ENCODE results near the gene COLEC11. TPM values are rescaled to one million over a fixed set of nuclear protein-coding genes. Genes with fewer than 3 reads are reported as not detected.

The COLEC11 gene
- total and polyA plus RNA-seq, 2 donors, result 5.2 to 9.2 TPM

DNA sequence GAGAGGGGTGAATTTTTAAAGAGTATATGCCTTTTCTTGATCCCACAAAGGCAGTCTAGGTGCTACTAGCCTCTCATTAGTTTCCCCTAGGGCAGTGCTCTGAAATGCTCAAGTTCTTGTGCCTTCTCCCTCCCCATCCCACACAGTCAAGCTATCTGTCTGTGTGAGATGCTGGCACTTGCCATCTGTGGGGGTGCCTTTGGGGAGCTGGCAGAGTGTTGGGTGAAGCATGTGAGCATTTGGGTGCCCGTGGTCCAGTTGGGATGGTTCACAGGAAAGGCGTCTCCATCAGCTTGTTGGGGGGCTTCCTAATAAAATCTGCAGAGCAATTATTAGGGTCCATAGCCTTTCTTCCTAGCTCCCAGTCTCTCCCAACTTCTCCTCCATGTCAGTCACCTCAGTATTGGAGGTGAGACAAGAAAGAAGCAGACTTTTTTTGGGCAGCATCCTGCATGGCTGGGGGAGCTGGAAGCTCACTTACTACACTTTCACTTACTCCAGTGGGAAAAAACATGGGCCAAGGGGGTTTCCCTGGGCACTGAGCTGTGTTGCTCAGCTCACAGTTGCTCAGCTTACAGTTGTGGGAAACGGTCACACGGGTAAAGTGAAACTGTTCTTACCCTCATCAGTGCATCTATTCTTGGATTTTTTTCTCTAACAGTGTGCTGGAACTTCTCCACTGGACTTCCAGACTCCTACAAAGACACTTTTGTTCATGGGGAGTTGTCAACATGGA is 29.3 kb downstream of the COLEC11 start:
- Histone ChIP-seq H3K4me3 (ENCODE audit: low read length in 2 of 2) (no peak overlapping the region), H3K9me3 (ENCODE audit: control insufficient read depth in 2 of 2, insufficient read depth in 1 of 2, low read length in 1 of 2) (peaks cover 0 to 2% of the 10 kb centered on the region in 2 donors), H3K27me3 (ENCODE audit: control insufficient read depth in 2 of 2, insufficient read depth in 1 of 2, low read length in 1 of 2) (no peaks in the 10 kb centered on the region), H3K36me3 (ENCODE audit: control insufficient read depth in 2 of 2, insufficient read depth in 2 of 2, low read length in 1 of 2) (no peaks in the 10 kb centered on the region), H3K4me1 (ENCODE audit: control insufficient read depth in 2 of 2, insufficient read depth in 2 of 2, low read length in 2 of 2) (no peaks in the 10 kb centered on the region), H3K27ac (ENCODE audit: low read depth in 1 of 2, low read length in 1 of 2) (no peak overlapping the region)
- no peak for DNase-seq (ENCODE audit: low read depth in 6 of 9, low spot score in 9 of 9)
- 93% methylated on average over 4 of the region's 4 CpGs for WGBS

DNA sequence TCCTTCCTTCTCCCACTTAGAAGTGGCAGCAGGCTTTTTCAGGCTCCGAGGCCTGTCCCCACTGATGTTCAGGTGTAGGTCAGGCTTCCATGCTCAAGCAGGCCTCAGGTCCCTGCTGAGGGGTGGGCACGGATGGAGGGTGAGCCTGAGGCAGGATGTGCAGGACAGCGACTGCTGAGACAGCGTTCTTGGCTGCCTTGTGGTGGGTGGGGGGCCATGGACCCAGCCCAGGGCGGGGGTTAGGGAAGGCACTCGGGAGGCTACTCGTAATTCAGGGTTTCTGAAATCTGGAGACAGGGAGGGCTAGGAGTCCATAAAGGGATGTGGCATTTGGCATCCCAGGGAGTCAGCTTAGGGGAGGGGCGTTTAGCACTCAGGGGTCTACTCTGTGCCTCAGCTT is 30.3 kb downstream of the COLEC11 start:
- H3K9me3 ChIP-seq (ENCODE audit: control insufficient read depth in 2 of 2, insufficient read depth in 1 of 2, low read length in 1 of 2), result peaks cover 0 to 2% of the 10 kb centered on the region in 2 donors
- H3K36me3 ChIP-seq (ENCODE audit: control insufficient read depth in 2 of 2, insufficient read depth in 2 of 2, low read length in 1 of 2), result no peaks in the 10 kb centered on the region
- H3K4me1 ChIP-seq (ENCODE audit: control insufficient read depth in 2 of 2, insufficient read depth in 2 of 2, low read length in 2 of 2), result no peaks in the 10 kb centered on the region
- H3K27ac ChIP-seq (ENCODE audit: low read depth in 1 of 2, low read length in 1 of 2), result no peak overlapping the region
- H3K27me3 ChIP-seq (ENCODE audit: control insufficient read depth in 2 of 2, insufficient read depth in 1 of 2, low read length in 1 of 2), result no peaks in the 10 kb centered on the region
- 96% methylated on average over 8 of the region's 8 CpGs for WGBS
- no peak overlapping the region for H3K4me3 ChIP-seq (ENCODE audit: low read length in 2 of 2)
- no peak for DNase-seq (ENCODE audit: low read depth in 6 of 9, low spot score in 9 of 9)

DNA sequence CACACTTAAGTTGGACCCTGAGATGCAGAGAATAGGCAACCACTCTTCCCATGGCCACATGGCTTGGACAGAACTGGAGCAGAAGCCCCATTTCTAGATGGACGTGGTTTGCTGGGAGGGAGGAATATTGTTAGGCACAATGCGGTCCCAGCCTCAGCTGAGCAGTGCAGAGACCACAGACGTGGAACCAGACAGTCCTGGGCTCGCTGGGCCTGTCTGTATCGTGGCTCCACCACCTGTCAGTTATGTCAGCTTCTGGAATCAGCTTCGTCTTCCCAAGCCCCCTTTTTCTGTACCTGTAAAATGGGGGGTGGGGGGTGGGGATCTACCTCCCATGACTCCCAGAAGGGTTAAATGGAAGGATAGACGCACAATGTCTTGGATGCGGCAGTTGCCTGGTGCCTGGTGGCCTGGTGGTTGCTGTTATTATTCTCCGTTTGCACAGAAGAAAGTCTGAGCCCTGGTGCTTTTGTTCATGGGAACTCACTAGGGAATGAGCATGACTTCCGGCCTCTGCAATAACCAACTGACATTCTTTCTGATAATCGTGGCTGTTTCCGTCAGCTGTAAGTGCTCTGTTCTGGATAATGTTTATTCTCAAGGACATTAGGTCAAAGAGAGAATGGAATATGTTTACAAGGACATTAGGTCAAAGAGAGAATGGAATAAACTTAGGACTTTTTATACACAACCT is 31.4 kb downstream of the COLEC11 start:
- H3K27me3 ChIP-seq (ENCODE audit: control insufficient read depth in 2 of 2, insufficient read depth in 1 of 2, low read length in 1 of 2), result no peaks in the 10 kb centered on the region
- no peak for DNase-seq (ENCODE audit: low read depth in 6 of 9, low spot score in 9 of 9)
- no peaks in the 10 kb centered on the region for H3K4me1 ChIP-seq (ENCODE audit: control insufficient read depth in 2 of 2, insufficient read depth in 2 of 2, low read length in 2 of 2)
- H3K9me3 ChIP-seq (ENCODE audit: control insufficient read depth in 2 of 2, insufficient read depth in 1 of 2, low read length in 1 of 2), result peaks cover 0 to 2% of the 10 kb centered on the region in 2 donors
- H3K4me3 ChIP-seq (ENCODE audit: low read length in 2 of 2), result no peak overlapping the region
- 90% methylated on average over 12 of the region's 12 CpGs for WGBS
- H3K27ac ChIP-seq (ENCODE audit: low read depth in 1 of 2, low read length in 1 of 2), result no peak overlapping the region
- H3K36me3 ChIP-seq (ENCODE audit: control insufficient read depth in 2 of 2, insufficient read depth in 2 of 2, low read length in 1 of 2), result no peaks in the 10 kb centered on the region

DNA sequence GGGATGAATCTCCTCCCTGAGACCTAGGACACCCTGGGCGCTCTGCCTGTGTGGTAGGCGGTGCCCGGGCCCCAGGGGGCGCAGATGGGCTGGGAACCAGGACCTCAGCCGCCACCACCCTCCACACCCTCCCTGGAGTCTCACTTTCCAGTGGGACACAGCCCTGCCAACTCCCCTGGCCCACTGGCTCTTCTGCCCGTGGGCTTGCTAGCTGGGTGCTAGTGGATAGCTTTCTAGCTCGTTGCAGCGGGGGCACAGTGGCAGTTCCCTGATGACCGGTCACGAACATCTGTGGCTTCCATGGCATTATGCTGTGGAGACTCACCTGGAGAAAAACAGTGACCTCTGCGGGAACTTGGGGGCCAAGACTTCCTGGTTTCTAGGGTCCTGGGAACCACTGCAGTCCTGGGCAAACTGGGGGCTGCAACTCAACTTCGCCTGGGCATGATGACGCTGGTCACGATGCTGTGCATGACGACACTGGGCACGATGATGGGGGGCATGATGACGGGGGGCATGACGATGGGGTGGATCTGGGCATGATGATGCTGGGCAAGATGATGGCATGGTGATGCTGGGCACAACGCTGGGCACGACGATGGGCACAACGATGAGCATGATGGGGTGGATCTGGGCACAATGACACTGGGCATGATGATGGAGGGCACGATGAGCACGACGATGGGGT is 32.0 kb downstream of the COLEC11 start:
- no peak for DNase-seq (ENCODE audit: low read depth in 6 of 9, low spot score in 9 of 9)
- Histone ChIP-seq H3K36me3 (ENCODE audit: control insufficient read depth in 2 of 2, insufficient read depth in 2 of 2, low read length in 1 of 2) (no peaks in the 10 kb centered on the region), H3K4me3 (ENCODE audit: low read length in 2 of 2) (no peak overlapping the region), H3K4me1 (ENCODE audit: control insufficient read depth in 2 of 2, insufficient read depth in 2 of 2, low read length in 2 of 2) (no peaks in the 10 kb centered on the region), H3K27me3 (ENCODE audit: control insufficient read depth in 2 of 2, insufficient read depth in 1 of 2, low read length in 1 of 2) (no peaks in the 10 kb centered on the region), H3K9me3 (ENCODE audit: control insufficient read depth in 2 of 2, insufficient read depth in 1 of 2, low read length in 1 of 2) (peaks cover 0 to 2% of the 10 kb centered on the region in 2 donors), H3K27ac (ENCODE audit: low read depth in 1 of 2, low read length in 1 of 2) (no peak overlapping the region)
- 92% methylated on average over 25 of the region's 25 CpGs for WGBS

DNA sequence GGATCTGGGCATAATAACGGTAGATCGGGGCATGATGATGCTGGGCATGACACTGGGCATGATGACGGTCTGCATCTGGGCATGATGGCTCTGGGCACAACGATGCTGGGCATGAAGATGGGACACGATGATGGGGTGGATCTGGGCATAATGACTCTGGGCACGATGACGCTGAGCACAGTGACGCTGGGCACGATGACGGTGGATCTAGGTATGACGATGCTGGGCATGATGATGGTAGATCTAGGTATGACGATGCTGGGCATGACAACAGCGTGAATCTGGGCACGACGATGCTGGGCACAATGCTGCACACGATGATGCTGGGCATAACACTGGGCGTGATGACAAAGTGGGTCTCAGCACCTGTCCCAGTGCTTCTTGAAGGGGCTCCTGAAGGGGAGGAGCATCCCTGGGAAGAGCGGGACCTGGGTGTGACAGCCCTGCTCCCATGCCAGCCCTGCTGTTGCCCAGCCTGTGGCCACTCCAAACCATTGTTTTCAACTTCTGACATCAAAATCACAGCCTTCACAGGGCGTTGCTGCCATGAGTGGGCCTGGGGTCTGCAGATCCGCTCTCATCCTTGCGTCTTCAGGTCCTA is 32.7 kb downstream of the COLEC11 start:
- Histone ChIP-seq H3K4me1 (ENCODE audit: control insufficient read depth in 2 of 2, insufficient read depth in 2 of 2, low read length in 2 of 2) (no peaks in the 10 kb centered on the region), H3K27me3 (ENCODE audit: control insufficient read depth in 2 of 2, insufficient read depth in 1 of 2, low read length in 1 of 2) (no peaks in the 10 kb centered on the region), H3K9me3 (ENCODE audit: control insufficient read depth in 2 of 2, insufficient read depth in 1 of 2, low read length in 1 of 2) (peaks cover 0 to 2% of the 10 kb centered on the region in 2 donors), H3K4me3 (ENCODE audit: low read length in 2 of 2) (no peak overlapping the region), H3K27ac (ENCODE audit: low read depth in 1 of 2, low read length in 1 of 2) (no peak overlapping the region), H3K36me3 (ENCODE audit: control insufficient read depth in 2 of 2, insufficient read depth in 2 of 2, low read length in 1 of 2) (no peaks in the 10 kb centered on the region)
- DNase-seq (ENCODE audit: low read depth in 6 of 9, low spot score in 9 of 9), result no peak
- WGBS, result 95% methylated on average over 21 of the region's 21 CpGs

DNA sequence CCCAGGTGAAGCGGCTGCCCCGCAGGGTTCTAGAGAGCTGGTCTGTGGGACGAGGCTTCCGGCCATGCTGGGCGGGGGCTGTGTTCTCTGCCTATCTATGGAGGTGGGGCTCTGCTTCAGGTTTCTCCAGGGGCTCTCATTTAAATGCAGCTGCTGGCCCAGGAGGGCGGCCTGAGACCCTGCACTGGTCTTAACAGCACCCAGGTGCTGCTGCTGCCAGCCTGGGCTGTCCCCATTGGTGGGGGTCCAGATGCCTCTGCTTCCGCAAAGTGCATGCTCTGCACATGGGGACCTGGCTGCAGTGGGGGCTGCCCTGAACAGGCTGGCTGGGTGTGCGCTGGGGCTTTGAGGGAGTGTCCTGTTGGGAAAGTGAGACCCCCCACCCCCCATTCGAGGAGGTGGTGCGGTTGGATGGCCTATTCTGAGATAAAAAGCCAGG is 33.3 kb downstream of the COLEC11 start:
- Histone ChIP-seq H3K4me1 (ENCODE audit: control insufficient read depth in 2 of 2, insufficient read depth in 2 of 2, low read length in 2 of 2) (peaks cover 0 to under 1% of the 10 kb centered on the region in 2 donors), H3K27ac (ENCODE audit: low read depth in 1 of 2, low read length in 1 of 2) (no peak overlapping the region), H3K27me3 (ENCODE audit: control insufficient read depth in 2 of 2, insufficient read depth in 1 of 2, low read length in 1 of 2) (no peaks in the 10 kb centered on the region), H3K9me3 (ENCODE audit: control insufficient read depth in 2 of 2, insufficient read depth in 1 of 2, low read length in 1 of 2) (peaks cover 0 to 2% of the 10 kb centered on the region in 2 donors), H3K36me3 (ENCODE audit: control insufficient read depth in 2 of 2, insufficient read depth in 2 of 2, low read length in 1 of 2) (no peaks in the 10 kb centered on the region), H3K4me3 (ENCODE audit: low read length in 2 of 2) (no peak overlapping the region)
- DNase-seq (ENCODE audit: low read depth in 6 of 9, low spot score in 9 of 9), result no peak
- 91% methylated on average over 10 of the region's 10 CpGs for WGBS

DNA sequence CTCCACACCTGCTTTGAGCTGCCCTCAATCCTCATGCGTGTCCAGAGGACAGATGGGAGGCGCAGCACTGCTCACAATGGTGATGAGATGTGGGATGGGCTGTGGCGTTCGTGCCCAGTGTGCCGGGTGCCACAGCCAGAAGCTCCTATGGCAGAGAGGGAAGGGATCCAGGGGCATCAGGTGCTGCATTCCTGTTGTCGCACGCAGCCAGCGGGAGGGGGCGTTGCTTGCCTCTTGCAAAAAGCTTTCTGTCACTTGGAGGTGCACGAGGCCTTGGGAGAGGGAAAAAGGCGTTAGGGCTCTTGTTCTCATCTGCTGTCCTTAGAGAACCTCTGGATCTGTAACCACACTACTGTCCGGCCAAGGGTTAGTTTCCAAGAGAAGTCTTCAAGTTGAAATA is 33.9 kb downstream of the COLEC11 start:
- Histone ChIP-seq H3K4me3 (ENCODE audit: low read length in 2 of 2) (no peak overlapping the region), H3K9me3 (ENCODE audit: control insufficient read depth in 2 of 2, insufficient read depth in 1 of 2, low read length in 1 of 2) (peaks cover 0 to 2% of the 10 kb centered on the region in 2 donors), H3K27ac (ENCODE audit: low read depth in 1 of 2, low read length in 1 of 2) (no peak overlapping the region), H3K4me1 (ENCODE audit: control insufficient read depth in 2 of 2, insufficient read depth in 2 of 2, low read length in 2 of 2) (peaks cover 0 to 3% of the 10 kb centered on the region in 2 donors), H3K36me3 (ENCODE audit: control insufficient read depth in 2 of 2, insufficient read depth in 2 of 2, low read length in 1 of 2) (no peaks in the 10 kb centered on the region), H3K27me3 (ENCODE audit: control insufficient read depth in 2 of 2, insufficient read depth in 1 of 2, low read length in 1 of 2) (no peaks in the 10 kb centered on the region)
- WGBS, result 76% methylated on average over 12 of the region's 12 CpGs
- DNase-seq (ENCODE audit: low read depth in 6 of 9, low spot score in 9 of 9), result no peak

DNA sequence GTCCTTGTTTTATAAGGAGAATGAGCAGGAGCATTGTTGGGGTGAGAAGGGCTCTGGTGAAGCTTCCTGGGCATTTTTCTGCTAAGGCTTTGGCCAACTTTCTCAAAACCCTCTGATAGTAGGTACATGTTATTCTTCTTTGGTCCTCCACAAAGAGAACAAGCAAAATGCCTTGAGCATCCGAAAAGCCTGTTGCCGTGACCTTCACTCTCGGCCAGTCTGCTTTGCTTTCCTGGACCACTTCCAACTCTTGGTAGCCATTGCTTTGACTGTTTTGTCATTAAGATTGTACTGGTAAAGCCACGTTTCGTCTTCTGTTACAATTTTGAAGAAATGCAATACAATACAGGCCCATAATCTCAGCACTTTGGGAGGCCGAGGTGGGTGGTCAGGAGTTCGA is 35.7 kb downstream of the COLEC11 start:
- H3K27ac ChIP-seq (ENCODE audit: low read depth in 1 of 2, low read length in 1 of 2), result no peak overlapping the region
- H3K4me1 ChIP-seq (ENCODE audit: control insufficient read depth in 2 of 2, insufficient read depth in 2 of 2, low read length in 2 of 2), result peaks cover 0 to 3% of the 10 kb centered on the region in 2 donors
- WGBS, result 89% methylated on average over 7 of the region's 7 CpGs

More for the DNA sequence above, 35.7 kb downstream of the COLEC11 start:
- Histone ChIP-seq H3K9me3 (ENCODE audit: control insufficient read depth in 2 of 2, insufficient read depth in 1 of 2, low read length in 1 of 2) (no peaks in the 10 kb centered on the region), H3K4me3 (ENCODE audit: low read length in 2 of 2) (no peak overlapping the region), H3K36me3 (ENCODE audit: control insufficient read depth in 2 of 2, insufficient read depth in 2 of 2, low read length in 1 of 2) (no peaks in the 10 kb centered on the region), H3K27me3 (ENCODE audit: control insufficient read depth in 2 of 2, insufficient read depth in 1 of 2, low read length in 1 of 2) (no peaks in the 10 kb centered on the region)
- no peak for DNase-seq (ENCODE audit: low read depth in 6 of 9, low spot score in 9 of 9)

All from thymus (tissue), 11 donors.